Hippocampal formation (tissue), 2 donors: ENCODE data around the gene SPNS2.

Experiments used
- DNase-seq, 2 donors: peaks; one replicate each; lab custom pipeline; 2025; lab: John Stamatoyannopoulos, UW

SPNS2 gene

GRCh38 chr17:4588391-4588790, 89.7 kb downstream of the SPNS2 start:
- DNase-seq, result no peak
